ENCODE data around the gene AKAP4. TPM values are rescaled to one million over a fixed set of nuclear protein-coding genes. Genes with fewer than 3 reads are reported as not detected.

Gene AKAP4
- total and polyA plus RNA-seq, 2 donors (not counting 1 experiment from before 2014, with no cell fraction given): not detected

GRCh38 chrX:50206753-50207152, 5.9 kb upstream of the AKAP4 start:
- no peak overlapping the region for H3K4me2 ChIP-seq (replicated peaks; ENCODE audit: low read depth, low read length, poor library complexity, severe bottlenecking)
- no peak overlapping the region for H3K4me3 ChIP-seq (ENCODE audit: control extremely low read depth in 1 of 5, extremely low read depth in 1 of 5, insufficient read depth in 1 of 5, low read depth in 2 of 5, low read length in 4 of 5)
- no peak overlapping the region for H3K27ac ChIP-seq (ENCODE audit: low read length in 2 of 2)
- ATAC-seq (ENCODE audit: low read depth) (no peak), DNase-seq (no peak)
- Mint-ChIP-seq H3K27ac (no peak overlapping the region), H3K4me1 (peaks cover 11% of the 10 kb centered on the region), H3K9me3 (ENCODE audit: insufficient read depth) (no peaks in the 10 kb centered on the region), H3K4me3 (no peak overlapping the region), H3K27me3 (no peaks in the 10 kb centered on the region)
- intact Hi-C loops (cut with micrococcal nuclease): no loop called here
- H3K79me2 ChIP-seq (ENCODE audit: control insufficient read depth, insufficient read depth, low read length): no peaks in the 10 kb centered on the region
- no peak for TF ChIP-seq CTCF (IDR thresholded peaks at IDR 0.05)
- TF ChIP-seq EZH2 (IDR thresholded peaks at IDR 0.05; ENCODE audit: borderline replicate concordance, insufficient read depth, low read depth, low read length, poor library complexity, severe bottlenecking): no peak
- no peaks in the 10 kb centered on the region for H3K36me3 ChIP-seq (replicated peaks in 1 of 2; ENCODE audit: control extremely low read depth in 1 of 2, control insufficient read depth in 1 of 2, extremely low read depth in 1 of 2, insufficient read depth in 2 of 2, low read length in 1 of 2)
- no peaks in the 10 kb centered on the region for H4K20me1 ChIP-seq (ENCODE audit: control insufficient read depth, insufficient read depth, low read length, poor library complexity, severe bottlenecking)
- CTCF ChIA-PET: no interaction called here
- H3K27me3 ChIP-seq (replicated peaks in 1 of 4; ENCODE audit: control extremely low read depth in 1 of 4, control insufficient read depth in 3 of 4, insufficient read depth in 4 of 4, low read length in 3 of 4): no peaks in the 10 kb centered on the region
- H2AFZ ChIP-seq (ENCODE audit: insufficient read depth, low read depth, low read length, poor library complexity, severe bottlenecking): no peak overlapping the region
- no peaks in the 10 kb centered on the region for H3K9me3 ChIP-seq (ENCODE audit: control extremely low read depth in 1 of 3, control insufficient read depth in 2 of 3, insufficient read depth in 1 of 3, low read length in 2 of 3)
- WGBS (ENCODE audit: insufficient coverage): 97% methylated on average over 3 of the region's 11 CpGs
- peaks cover 5 to 6% of the 10 kb centered on the region in 2 donors for H3K4me1 ChIP-seq (ENCODE audit: control insufficient read depth in 2 of 2, insufficient read depth in 2 of 2, low read length in 2 of 2)
- H3K9ac ChIP-seq (ENCODE audit: low read length): no peak overlapping the region
- POLR2A ChIA-PET: no interaction called here

DNA sequence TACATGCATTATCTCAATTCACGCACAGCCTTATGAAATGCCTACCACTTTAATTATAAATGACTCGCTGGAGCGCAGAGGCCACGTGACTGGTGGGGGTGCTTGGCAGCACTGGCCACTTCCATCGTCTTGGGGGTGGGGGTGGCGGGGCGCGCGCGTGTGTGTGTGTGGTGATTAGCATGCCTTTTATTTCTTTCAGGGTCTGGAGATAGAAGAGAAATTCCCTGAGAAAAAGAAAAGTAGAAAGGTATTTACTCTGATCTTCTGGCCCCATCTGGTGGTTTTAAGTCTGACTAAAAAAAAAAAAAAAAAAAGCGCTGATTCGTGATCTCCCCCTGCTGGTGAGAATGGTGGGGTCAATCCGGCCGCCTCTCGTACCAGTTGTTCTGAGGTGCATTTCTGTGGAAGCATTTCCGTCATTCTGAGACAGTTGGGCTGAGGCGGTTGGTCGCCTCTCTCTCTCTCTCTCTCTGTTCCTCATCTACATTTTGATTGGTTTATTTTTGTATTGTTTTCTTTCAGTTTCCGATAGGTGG, 3.6 kb upstream of the AKAP4 start, which contains the start of gene CCNB3:
TSS of gene CCNB3 (plus strand) at position 402 of the 536 bp plus-strand sequence. CDS start 80,399 bp downstream, outside the sequence.
- peak; percentile 94 for ATAC-seq (ENCODE audit: low read depth)
- H4K20me1 ChIP-seq (ENCODE audit: control insufficient read depth, insufficient read depth, low read length, poor library complexity, severe bottlenecking): no peaks in the 10 kb centered on the region
- Mint-ChIP-seq H3K27ac (peak within 1 kb of the TSS; percentile 74), H3K27me3 (no peaks in the 10 kb centered on the region), H3K4me1 (peaks cover 11% of the 10 kb centered on the region), H3K9me3 (ENCODE audit: insufficient read depth) (no peaks in the 10 kb centered on the region), H3K4me3 (peak within 1 kb of the TSS; percentile 77)
- H3K4me3 ChIP-seq (ENCODE audit: control extremely low read depth in 1 of 5, extremely low read depth in 1 of 5, insufficient read depth in 1 of 5, low read depth in 2 of 5, low read length in 4 of 5): peak within 1 kb of the TSS in 4 of 5 experiments; percentile 33 to 71 (median 40)
- peak within 1 kb of the TSS; percentile 58 for H3K9ac ChIP-seq (ENCODE audit: low read length)
- H3K9me3 ChIP-seq (ENCODE audit: control extremely low read depth in 1 of 3, control insufficient read depth in 2 of 3, insufficient read depth in 1 of 3, low read length in 2 of 3): no peaks in the 10 kb centered on the region
- DNase-seq: peak; percentile 87
- ChIA-PET POLR2A (no interaction called here), CTCF (interaction anchor here (0.7 to 2.9 kb wide), 7 partner anchors 10 to 288 kb away, joined by 3 to 12 read pairs (median 5); partner anchors contain the start of gene CLCN5)
- H3K4me1 ChIP-seq (ENCODE audit: control insufficient read depth in 2 of 2, insufficient read depth in 2 of 2, low read length in 2 of 2): peaks cover 5 to 6% of the 10 kb centered on the region in 2 donors
- intact Hi-C loops (cut with micrococcal nuclease): loop anchor here (1.0 to 2.0 kb wide), 3 partner anchors 282 to 325 kb away; partner anchors contain the start of genes CLCN5 and USP27X
- H2AFZ ChIP-seq (ENCODE audit: insufficient read depth, low read depth, low read length, poor library complexity, severe bottlenecking): peak within 1 kb of the TSS; percentile 67
- WGBS (ENCODE audit: insufficient coverage): no CpG with 5 or more reads among the region's 19 CpGs
- TF ChIP-seq EZH2 (IDR thresholded peaks at IDR 0.05; ENCODE audit: borderline replicate concordance, insufficient read depth, low read depth, low read length, poor library complexity, severe bottlenecking) (no peak), CTCF (IDR thresholded peaks at IDR 0.05) (peak; percentile 68)
- no peaks in the 10 kb centered on the region for H3K27me3 ChIP-seq (replicated peaks in 1 of 4; ENCODE audit: control extremely low read depth in 1 of 4, control insufficient read depth in 3 of 4, insufficient read depth in 4 of 4, low read length in 3 of 4)
- no peaks in the 10 kb centered on the region for H3K79me2 ChIP-seq (ENCODE audit: control insufficient read depth, insufficient read depth, low read length)
- H3K27ac ChIP-seq (ENCODE audit: low read length in 2 of 2): peak within 1 kb of the TSS; percentile 38 to 51
- H3K36me3 ChIP-seq (replicated peaks in 1 of 2; ENCODE audit: control extremely low read depth in 1 of 2, control insufficient read depth in 1 of 2, extremely low read depth in 1 of 2, insufficient read depth in 2 of 2, low read length in 1 of 2): no peaks in the 10 kb centered on the region
- H3K4me2 ChIP-seq (replicated peaks; ENCODE audit: low read depth, low read length, poor library complexity, severe bottlenecking): peak within 1 kb of the TSS; percentile 68

Data from B cell (primary cell).